GM21423 (cell line): ENCODE results near the gene STK32C.
"Not testable (repeated sequence)": the region's sequence is repeated elsewhere in the genome, so short reads cannot be mapped to it uniquely, and the experiment has no call there.

Experiments
- ATAC-seq: cut with Tn5 transposase; IDR thresholded peaks from one replicate; pipeline ENCODE4 v1.9.1; 2021; ENCODE audit warnings: mild to moderate bottlenecking, moderate library complexity; ENCODE audit not compliant: unreplicated experiment

The STK32C gene

GRCh38 chr10:132303361-132304115, 4.2 kb downstream of the STK32C start:
- no peak for ATAC-seq

DNA sequence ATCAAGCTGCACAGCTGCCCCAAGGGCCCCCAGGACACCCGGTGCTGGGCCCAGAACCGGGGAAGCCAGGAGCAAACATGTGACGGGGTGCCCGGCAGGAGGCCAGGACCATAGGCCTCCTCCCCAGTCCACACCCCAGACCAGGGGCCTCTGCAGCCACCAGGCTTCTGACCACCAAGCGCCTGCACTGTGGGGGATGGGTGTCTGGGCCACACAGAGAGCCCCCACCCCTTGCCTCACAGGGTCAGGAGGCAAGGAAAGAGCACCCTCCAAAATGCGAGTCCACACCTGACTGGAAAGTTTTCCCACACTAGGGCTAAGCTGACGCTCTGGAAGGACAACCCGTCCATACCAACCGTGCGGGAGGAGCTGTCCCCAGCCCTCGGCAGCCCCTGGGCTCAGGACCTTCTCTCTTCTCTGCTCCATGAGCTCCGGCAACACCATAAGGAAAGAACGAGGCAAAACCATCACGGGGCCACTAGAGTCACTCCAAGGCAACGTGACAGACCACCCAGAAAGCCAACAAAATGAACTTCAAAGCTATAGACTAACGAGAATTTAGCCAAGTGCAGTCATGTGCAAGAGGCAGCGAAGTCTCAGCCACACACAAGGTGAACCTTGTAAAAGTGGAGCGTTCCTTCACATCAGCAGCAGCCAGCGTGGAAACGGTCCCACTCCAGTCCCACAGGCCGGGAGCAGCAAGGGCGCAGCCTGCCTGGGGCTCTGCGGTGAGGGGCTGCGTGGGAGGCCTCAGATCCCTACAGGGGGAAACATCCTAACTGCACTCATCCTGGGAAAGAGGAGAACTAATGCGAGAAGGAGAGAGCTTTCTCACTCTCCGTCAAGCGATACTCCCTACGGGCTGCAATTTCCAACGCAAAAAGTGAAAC, 5.1 kb downstream of the STK32C start:
- no peak for ATAC-seq

GRCh38 chr10:132301371-132302330, 6.1 kb downstream of the STK32C start:
- ATAC-seq = no peak

DNA sequence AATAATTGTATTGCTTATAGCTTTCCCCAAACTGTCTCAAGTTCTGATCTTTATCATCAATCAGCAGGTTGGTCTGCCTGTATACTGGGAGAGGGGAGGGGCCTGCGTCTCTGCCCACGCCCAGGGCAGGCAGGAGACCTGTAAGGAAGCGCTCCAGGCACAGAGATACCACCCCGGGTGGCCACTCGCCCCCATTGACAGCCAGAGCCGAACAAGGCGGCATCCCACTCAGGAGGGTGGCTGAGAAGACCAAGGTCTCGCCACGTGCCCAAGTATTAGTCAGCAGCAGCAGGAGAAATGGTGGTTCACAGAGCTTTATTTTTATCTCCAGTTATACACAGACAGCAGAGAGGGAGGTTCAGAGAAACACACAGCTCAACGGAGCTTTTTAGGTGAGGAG, 7.2 kb downstream of the STK32C start:
- ATAC-seq = no peak

- no peak for ATAC-seq
Measured at GRCh38 chr10:132299371-132300336, 8.1 kb downstream of the STK32C start.

DNA sequence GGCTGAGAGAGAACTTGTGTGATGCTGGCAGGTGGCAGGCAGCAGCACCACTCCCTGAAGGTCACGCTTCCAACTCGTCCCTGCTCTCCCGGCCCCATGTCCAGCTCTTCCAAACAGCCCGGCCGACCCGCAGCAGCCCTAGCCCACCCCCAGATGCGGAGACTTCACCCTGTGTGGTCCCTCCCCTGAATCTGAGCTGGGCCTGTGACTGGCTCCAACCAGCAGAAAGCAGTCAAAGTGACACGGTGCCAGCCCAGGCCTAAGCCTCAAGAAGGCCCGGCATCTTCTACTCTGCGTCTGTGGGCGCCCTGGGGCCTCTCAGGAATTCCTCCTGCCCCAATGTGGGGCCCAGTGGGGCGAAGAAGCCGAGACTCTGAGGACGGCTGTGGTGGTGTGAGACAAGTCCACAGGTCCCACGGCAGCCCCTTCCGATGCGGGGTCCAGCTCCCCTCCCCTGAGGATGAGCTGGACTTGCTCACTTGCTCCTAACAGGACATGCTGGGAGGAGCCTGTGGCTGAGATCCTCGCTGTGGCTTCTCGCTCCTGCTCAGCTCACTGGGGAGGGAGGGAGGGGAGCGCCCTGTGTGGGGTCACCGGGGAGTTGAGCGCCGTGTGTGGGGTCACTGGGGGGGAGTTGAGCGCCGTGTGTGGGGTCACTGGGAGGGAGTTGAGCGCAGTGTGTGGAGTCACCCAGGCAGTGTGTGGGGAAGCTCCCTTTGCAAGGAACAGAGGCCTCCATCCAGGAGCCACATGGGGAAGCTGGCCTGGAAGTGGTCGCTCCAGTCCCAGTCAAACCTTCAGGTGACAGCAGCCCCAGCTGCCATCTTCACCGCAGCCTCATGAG, 9.5 kb downstream of the STK32C start:
- ATAC-seq = no peak

DNA sequence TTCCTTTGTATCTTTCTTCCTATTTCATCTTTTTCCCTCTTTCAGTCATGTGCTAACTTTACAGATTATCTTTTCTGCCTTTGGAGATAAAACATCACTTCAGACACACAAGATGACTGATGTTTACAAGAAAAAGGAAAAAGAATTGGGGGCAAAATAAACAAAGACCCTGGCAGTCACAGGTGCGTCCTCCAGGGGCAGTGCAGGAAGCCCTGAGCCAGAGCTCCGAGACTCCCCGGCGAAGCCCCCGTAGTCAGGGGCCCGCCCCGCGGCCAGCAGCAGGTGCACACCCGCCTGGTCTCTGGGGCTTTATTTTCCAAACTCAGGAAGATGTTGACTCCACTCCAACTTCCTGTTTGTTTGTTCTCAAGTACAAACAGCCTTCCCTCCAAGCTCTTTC, 10.2 kb downstream of the STK32C start:
- no peak for ATAC-seq

DNA sequence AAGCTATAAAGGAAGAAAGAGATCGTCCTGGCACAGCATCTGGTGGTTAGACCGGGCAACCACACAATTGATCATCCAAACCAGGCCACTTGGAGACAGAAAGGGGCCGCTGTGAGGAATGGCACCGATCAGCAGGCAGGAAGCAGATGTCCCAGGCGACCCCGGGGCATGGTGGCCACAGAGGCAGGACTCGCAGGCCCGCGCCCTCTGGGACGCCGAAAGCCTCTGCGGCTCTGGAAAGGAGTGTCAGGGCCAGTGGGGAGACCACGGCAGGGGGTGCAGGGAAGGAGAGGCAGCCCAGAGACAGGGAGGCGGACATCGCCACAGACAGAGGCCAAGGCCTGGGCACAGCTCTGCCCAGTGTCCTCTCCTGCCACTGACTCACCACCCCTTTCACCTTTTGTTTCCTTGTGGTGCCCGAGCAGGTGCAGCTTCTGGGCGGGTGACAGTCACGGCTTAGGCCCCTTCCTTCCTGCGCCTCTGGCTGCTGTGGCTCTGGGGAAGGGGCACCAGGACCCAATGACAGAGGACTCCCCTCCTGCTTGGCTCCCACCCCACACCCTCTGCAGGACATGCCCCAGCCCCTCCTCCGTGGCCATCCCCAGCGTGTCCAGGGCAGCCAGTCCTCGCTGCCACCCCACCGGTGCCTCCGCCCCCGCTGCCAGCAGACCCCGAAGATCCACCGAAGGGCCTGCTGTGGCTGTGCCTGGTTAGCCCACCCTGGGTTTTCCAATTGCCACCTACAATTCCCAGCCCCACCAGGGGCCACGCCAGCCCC, 10.9 kb downstream of the STK32C start:
- no peak for ATAC-seq

GRCh38 chr10:132295481-132295880, 12.3 kb downstream of the STK32C start:
- ATAC-seq = not testable (repeated sequence)

DNA sequence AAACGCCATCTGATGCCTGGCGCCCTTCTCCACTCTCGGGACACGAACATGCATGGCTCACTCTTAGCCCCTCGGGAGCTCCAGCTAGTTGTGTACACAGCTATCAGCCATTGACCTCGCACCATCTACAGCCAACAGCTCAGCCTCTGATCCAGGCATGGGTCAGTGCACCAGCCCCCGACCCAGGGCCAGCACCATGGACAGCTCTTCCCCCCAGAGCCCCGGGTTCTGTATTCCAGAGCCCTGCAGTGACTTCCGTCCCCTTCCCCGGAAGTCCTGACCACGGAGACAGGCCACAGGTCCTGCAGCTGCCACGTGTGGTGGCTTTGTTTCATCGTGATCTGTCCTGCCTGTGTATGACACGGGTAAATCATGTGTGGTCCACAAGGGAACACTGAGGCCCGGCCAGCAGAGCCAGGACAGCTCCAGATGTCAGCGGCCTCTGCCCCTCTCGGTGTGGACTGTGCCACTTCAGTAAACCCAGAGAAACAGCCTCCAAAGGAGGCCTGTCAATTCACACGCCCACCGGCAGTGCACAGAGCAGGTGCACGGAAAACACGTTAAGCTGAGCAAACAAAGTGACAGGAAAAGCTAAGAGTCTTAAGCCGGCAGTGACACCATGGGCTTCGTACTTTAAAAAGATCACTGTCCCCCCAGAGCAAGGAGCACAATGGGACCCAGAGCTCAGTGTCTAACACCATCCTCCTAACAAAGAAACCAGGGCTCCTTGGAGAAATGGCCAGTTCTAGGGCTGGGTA, 13.0 kb downstream of the STK32C start:
- no peak for ATAC-seq

- ATAC-seq = no peak
Measured at GRCh38 chr10:132293813-132294520, 13.8 kb downstream of the STK32C start.

DNA sequence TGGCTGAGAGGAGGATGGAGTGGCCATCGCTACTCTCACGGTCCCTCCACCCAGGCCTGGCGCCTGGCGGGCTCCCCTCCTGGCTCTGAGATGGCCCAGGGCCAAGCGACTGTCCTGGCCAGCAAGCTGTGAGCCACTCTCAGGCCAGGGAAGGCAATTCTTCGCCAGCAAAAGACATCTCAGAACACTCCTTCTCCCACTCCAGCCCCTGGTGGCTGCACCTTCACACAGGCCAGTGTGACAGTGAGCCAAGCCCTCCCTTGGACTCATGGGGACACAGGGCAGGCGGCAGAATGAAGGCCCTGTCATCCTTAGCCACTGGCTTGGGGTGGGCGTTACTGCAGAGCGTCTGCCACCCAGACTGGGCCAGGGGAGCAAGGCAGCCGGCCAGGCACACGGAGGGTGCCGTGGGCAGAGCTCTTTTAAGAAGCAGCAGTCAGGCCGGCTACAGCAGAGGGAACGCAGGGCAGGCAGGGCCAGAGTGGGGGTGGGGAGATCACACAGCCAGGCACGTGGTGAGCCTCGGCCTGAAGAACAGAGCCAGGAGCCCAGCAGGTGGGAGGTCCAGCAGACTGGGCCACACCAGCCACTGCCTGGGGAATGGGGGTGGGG, 14.4 kb downstream of the STK32C start:
- no peak for ATAC-seq

- no peak for ATAC-seq
Measured at GRCh38 chr10:132292287-132293200, 15.2 kb downstream of the STK32C start.

GRCh38 chr10:132291826-132292225, 15.9 kb downstream of the STK32C start:
- no peak for ATAC-seq

DNA sequence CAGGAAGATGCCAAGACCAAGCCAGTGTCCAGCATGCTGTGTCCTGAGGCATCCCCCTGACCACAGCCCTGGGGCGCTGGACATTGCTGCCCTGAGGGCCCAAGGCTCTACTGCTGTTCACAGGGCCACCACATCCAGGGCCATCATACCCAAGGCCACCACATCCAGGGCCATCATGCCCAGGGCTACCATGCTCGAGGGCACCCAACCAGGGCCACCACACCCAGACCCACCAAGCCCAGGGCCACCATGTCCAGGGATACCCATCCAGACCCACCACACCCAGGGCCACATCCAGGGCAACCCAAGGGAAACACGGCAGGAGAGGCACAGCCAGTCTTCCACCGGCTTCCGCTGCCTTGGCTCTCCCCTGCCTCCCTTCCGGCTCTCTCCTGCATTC, 17.1 kb downstream of the STK32C start:
- ATAC-seq = no peak
